ENCODE data around the gene MPZL1. TPM values are rescaled to one million over a fixed set of nuclear protein-coding genes. Genes with fewer than 3 reads are reported as not detected.

Gene MPZL1
- total RNA-seq, 1 experiment from 2014 or later = 71.7 TPM

GRCh38 chr1:167820684-167821355 lies 99.0 kb downstream of the MPZL1 start:
- no peak overlapping the region for H3K27ac Mint-ChIP-seq
- ChIA-PET CTCF (interaction anchor here (0.6 to 1.8 kb wide), 3 partner anchors 18 to 415 kb away, joined by 3 to 10 read pairs (median 5); no protein-coding TSS in a partner anchor), POLR2A (interaction anchor here (1.4 kb wide), 1 partner anchor 115 kb away, joined by 6 read pairs; no protein-coding TSS in a partner anchor)
- H3K36me3 Mint-ChIP-seq = peaks cover 1% of the 10 kb centered on the region
- no peak for TF ChIP-seq MYBL2 (CRISPR knock-in tag; IDR thresholded peaks at IDR 0.05)
- TF ChIP-seq ZNF423 (CRISPR knock-in tag; IDR thresholded peaks at IDR 0.05) = no peak
- TF ChIP-seq RELA (CRISPR knock-in tag; IDR thresholded peaks at IDR 0.05; ENCODE audit: borderline replicate concordance) = no peak
- TF ChIP-seq, protein P1, sequence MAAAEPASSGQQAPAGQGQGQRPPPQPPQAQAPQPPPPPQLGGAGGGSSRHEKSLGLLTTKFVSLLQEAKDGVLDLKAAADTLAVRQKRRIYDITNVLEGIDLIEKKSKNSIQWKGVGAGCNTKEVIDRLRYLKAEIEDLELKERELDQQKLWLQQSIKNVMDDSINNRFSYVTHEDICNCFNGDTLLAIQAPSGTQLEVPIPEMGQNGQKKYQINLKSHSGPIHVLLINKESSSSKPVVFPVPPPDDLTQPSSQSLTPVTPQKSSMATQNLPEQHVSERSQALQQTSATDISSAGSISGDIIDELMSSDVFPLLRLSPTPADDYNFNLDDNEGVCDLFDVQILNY (CRISPR knock-in tag; IDR thresholded peaks at IDR 0.05) = no peak
- no peak for TF ChIP-seq ZNF671 (CRISPR knock-in tag; IDR thresholded peaks at IDR 0.05)
- TF ChIP-seq MLX (CRISPR knock-in tag; IDR thresholded peaks at IDR 0.05) = no peak
- no peak for TF ChIP-seq IRF2 (CRISPR knock-in tag; IDR thresholded peaks at IDR 0.05; ENCODE audit: borderline replicate concordance, low read depth)
- no peak for TF ChIP-seq NFYB (CRISPR knock-in tag; conservative IDR thresholded peaks at IDR 0.05; ENCODE audit: low read depth)
- TF ChIP-seq, protein P2, sequence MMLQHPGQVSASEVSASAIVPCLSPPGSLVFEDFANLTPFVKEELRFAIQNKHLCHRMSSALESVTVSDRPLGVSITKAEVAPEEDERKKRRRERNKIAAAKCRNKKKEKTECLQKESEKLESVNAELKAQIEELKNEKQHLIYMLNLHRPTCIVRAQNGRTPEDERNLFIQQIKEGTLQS (CRISPR knock-in tag; conservative IDR thresholded peaks at IDR 0.05) = no peak
- TF ChIP-seq, protein P3, sequence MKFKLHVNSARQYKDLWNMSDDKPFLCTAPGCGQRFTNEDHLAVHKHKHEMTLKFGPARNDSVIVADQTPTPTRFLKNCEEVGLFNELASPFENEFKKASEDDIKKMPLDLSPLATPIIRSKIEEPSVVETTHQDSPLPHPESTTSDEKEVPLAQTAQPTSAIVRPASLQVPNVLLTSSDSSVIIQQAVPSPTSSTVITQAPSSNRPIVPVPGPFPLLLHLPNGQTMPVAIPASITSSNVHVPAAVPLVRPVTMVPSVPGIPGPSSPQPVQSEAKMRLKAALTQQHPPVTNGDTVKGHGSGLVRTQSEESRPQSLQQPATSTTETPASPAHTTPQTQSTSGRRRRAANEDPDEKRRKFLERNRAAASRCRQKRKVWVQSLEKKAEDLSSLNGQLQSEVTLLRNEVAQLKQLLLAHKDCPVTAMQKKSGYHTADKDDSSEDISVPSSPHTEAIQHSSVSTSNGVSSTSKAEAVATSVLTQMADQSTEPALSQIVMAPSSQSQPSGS (CRISPR knock-in tag; IDR thresholded peaks at IDR 0.05; ENCODE audit: borderline replicate concordance, low read depth) = no peak
- TF ChIP-seq CREM (CRISPR knock-in tag; IDR thresholded peaks at IDR 0.05) = no peak
- TF ChIP-seq OVOL2 (CRISPR knock-in tag; IDR thresholded peaks at IDR 0.05; ENCODE audit: borderline replicate concordance) = no peak
- no peak for TF ChIP-seq GABPB1 (CRISPR knock-in tag; IDR thresholded peaks at IDR 0.05)
- peaks cover 2% of the 10 kb centered on the region for H3K9me3 Mint-ChIP-seq
- ATAC-seq (peak; percentile 27), DNase-seq (ENCODE audit: low spot score) (no peak)
- peak overlapping the region; percentile 31 for H3K4me3 Mint-ChIP-seq
- peaks cover 24% of the 10 kb centered on the region for H3K4me1 Mint-ChIP-seq
- peaks cover 2% of the 10 kb centered on the region; the same call in 1 of the 2 replicates for H3K27me3 Mint-ChIP-seq (ENCODE audit: low read depth)

DNA sequence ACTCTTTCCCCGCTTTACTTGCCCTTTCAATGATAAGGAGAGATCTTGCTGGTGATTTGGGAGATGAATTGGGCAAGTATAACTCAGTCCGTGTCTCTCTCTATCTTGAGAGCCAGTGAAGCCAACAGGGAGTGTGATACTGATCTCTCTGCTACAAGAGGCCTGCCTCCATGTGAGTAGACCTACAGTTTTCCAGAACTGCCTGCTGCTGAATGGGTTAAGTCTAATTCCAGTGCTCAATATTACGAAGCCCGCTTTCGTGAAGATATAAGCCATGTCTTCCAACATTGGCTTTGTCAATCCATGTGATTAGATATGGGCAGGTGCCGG lies 99.5 kb downstream of the MPZL1 start:
- ATAC-seq (no peak), DNase-seq (ENCODE audit: low spot score) (no peak)
- Mint-ChIP-seq H3K9me3 (no peaks in the 10 kb centered on the region), H3K27me3 (ENCODE audit: low read depth) (peaks cover 2% of the 10 kb centered on the region; the same call in 1 of the 2 replicates), H3K4me1 (peaks cover 24% of the 10 kb centered on the region), H3K27ac (no peak overlapping the region), H3K4me3 (no peak overlapping the region), H3K36me3 (no peaks in the 10 kb centered on the region)
- CTCF ChIA-PET = interaction anchor here (1.8 kb wide), 1 partner anchor 261 kb away, joined by 10 read pairs; no protein-coding TSS in a partner anchor
- POLR2A ChIA-PET = no interaction called here
- TF ChIP-seq, protein P4, sequence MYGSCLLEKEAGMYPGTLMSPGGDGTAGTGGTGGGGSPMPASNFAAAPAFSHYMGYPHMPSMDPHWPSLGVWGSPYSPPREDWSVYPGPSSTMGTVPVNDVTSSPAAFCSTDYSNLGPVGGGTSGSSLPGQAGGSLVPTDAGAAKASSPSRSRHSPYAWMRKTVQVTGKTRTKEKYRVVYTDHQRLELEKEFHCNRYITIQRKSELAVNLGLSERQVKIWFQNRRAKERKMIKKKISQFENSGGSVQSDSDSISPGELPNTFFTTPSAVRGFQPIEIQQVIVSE (CRISPR knock-in tag; IDR thresholded peaks at IDR 0.05; ENCODE audit: borderline replicate concordance) = no peak
- TF ChIP-seq, protein P5, sequence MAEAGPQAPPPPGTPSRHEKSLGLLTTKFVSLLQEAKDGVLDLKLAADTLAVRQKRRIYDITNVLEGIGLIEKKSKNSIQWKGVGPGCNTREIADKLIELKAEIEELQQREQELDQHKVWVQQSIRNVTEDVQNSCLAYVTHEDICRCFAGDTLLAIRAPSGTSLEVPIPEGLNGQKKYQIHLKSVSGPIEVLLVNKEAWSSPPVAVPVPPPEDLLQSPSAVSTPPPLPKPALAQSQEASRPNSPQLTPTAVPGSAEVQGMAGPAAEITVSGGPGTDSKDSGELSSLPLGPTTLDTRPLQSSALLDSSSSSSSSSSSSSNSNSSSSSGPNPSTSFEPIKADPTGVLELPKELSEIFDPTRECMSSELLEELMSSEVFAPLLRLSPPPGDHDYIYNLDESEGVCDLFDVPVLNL (CRISPR knock-in tag; IDR thresholded peaks at IDR 0.05; ENCODE audit: borderline replicate concordance, low read depth) = no peak
- TF ChIP-seq ZBTB43 (CRISPR knock-in tag; IDR thresholded peaks at IDR 0.05) (no peak), ZNF532 (CRISPR knock-in tag; IDR thresholded peaks at IDR 0.05; ENCODE audit: borderline replicate concordance) (no peak)

All from WTC11 (cell line).